Panc1 (cell line): ENCODE data around the gene KCNB1. TPM values are rescaled to one million over a fixed set of nuclear protein-coding genes. Genes with fewer than 3 reads are reported as not detected.
A peak's percentile ranks its signal among the peaks of the same experiment; 100 is the strongest.

Experiments used
- ATAC-seq: fragments of 200-7000 bp; cut with Tn5 transposase; 2 replicates; pipeline ENCODE4 v1.9.1; 2020; ENCODE audit warnings: mild to moderate bottlenecking, moderate library complexity
- BruUV-seq: library from RNA; stranded (reverse); fragments of 400-500 nt; replicated peaks from 2 replicates; lab custom pipeline; 2021; lab: Mats Ljungman, UMichigan
- CTCF ChIA-PET: fragments of 300-600 bp; sonication (Branson Sonifier 250); formaldehyde crosslinking; loops from one replicate; lab custom pipeline; 2022; ENCODE audit warnings: antibody characterized with exemption; lab: Charles Lee
- POLR2A ChIA-PET: fragments of 300-600 bp; sonication (Branson Sonifier 250); formaldehyde crosslinking; loops from one replicate; lab custom pipeline; 2022; ENCODE audit warnings: antibody characterized with exemption; lab: Charles Lee
- DNase-seq: peaks from one replicate; pipeline ENCODE4 v3.0.0-alpha.2; 2010; ENCODE audit warnings: low read depth, low spot score
- H3K27ac ChIP-seq: 2 replicates; pipeline ENCODE4 v1.5.1; 2011; ENCODE audit warnings: mild to moderate bottlenecking, low read length, inconsistent platforms
- H3K27me3 ChIP-seq: fragments of 200-500 bp; sonication (Bioruptor generic); 2 replicates; pipeline ENCODE4 v1.6.0; 2014; ENCODE audit warnings: low read length, inconsistent platforms; ENCODE audit not compliant: control insufficient read depth, insufficient read depth
- H3K36me3 ChIP-seq: fragments of 200-500 bp; sonication (Bioruptor generic); 2 replicates; pipeline ENCODE4 v1.5.1; 2014; ENCODE audit warnings: inconsistent platforms, mild to moderate bottlenecking, low read length, moderate library complexity; ENCODE audit not compliant: control insufficient read depth, insufficient read depth
- H3K4me1 ChIP-seq: 2 replicates; pipeline ENCODE4 v1.5.1; 2011; ENCODE audit warnings: inconsistent platforms, mild to moderate bottlenecking, low read length, moderate library complexity; ENCODE audit not compliant: control insufficient read depth, insufficient read depth
- H3K4me3 ChIP-seq, 2 experiments: 2 replicates each; pipeline ENCODE4 v1.5.1; 2011 to 2012; ENCODE audit warnings: low read depth in 2 of 2, low read length in 2 of 2, mild to moderate bottlenecking in 2 of 2, inconsistent platforms in 1 of 2, moderate library complexity in 1 of 2
- H3K9me3 ChIP-seq: fragments of 200-500 bp; sonication (Bioruptor generic); 2 replicates; pipeline ENCODE4 v1.5.1; 2014; ENCODE audit warnings: low read depth, mild to moderate bottlenecking, inconsistent platforms, low read length, moderate library complexity; ENCODE audit not compliant: control insufficient read depth, insufficient read depth
- POLR2AphosphoS5 ChIP-seq: IDR thresholded peaks from 2 replicates; pipeline ENCODE4 v1.6.1; 2012; ENCODE audit warnings: mild to moderate bottlenecking, low read depth, low read length, moderate library complexity
- SIN3A ChIP-seq: IDR thresholded peaks from 2 replicates; pipeline ENCODE4 v1.6.1; 2012; ENCODE audit warnings: low read depth, mild to moderate bottlenecking, low read length, moderate library complexity, borderline replicate concordance; ENCODE audit not compliant: insufficient read depth
- TCF7L2 ChIP-seq: IDR thresholded peaks from 2 replicates; pipeline ENCODE4 v1.6.1; 2011; ENCODE audit warnings: mild to moderate bottlenecking, low read depth, low read length, inconsistent platforms
- in situ Hi-C: cut with HindIII; loops from 2 replicates; pipeline ENCODE4 v1.10.0; 2016; ENCODE audit warnings: low sequenced_read_pairs, low pct_unique_long_range_greater_than_20kb
- intact Hi-C: fragments of 100-400 bp; cut with micrococcal nuclease; formaldehyde crosslinking; loops from one replicate; pipeline ENCODE4 v1.10.0; 2022; ENCODE audit not compliant: unreplicated experiment
- total RNA-seq: library from RNA; stranded (reverse); gene quantifications from one replicate; pipeline ENCODE4 v1.2.1, GENCODE V29; 2021; ENCODE audit not compliant: unreplicated experiment
- TF ChIP-seq, protein P1 (sequence below): fragments of 450-650 bp; IDR thresholded peaks from 2 replicates; pipeline ENCODE4 v1.5.1; 2017; ENCODE audit warnings: mild to moderate bottlenecking
- TF ChIP-seq, protein P2 (sequence below), 2 experiments: IDR thresholded peaks; 2 replicates each; pipeline ENCODE4 v1.6.1; 2011 to 2012; ENCODE audit warnings: low read depth in 2 of 2, control low read depth in 1 of 2, low read length in 1 of 2, mild to moderate bottlenecking in 1 of 2, moderate library complexity in 1 of 2; ENCODE audit not compliant: insufficient read depth in 1 of 2

Gene KCNB1
- total RNA-seq, 1 experiment from 2014 or later = 11.1 TPM

DNA sequence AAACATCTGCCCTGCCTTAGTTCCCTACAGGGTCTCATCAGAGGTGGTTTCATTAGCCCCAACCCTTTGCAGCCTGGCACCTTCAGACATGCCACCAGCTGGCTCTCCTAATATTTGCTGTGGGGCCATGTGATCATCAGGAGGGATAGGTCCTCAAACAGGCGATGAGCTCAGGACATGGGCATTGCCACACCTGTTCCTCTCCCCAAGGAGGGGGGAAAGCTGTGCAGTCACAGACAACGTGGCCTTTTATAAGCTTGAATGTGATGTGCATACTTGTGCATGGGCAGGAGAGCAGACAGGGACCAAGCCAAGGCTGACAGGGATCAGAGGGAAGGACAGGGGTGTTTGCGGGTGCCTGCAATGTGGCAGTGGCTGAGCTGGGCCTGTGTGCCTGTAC is 125.8 kb downstream of the KCNB1 start:
- H3K9me3 ChIP-seq = no peaks in the 10 kb centered on the region
- H3K4me1 ChIP-seq = no peaks in the 10 kb centered on the region
- intact Hi-C loops (no loop called here), in situ Hi-C loops (no loop called here)
- CTCF ChIA-PET = interaction anchor here (0.5 kb wide), 1 partner anchor 177 kb away, joined by 3 read pairs; no protein-coding TSS in a partner anchor
- DNase-seq (no peak), ATAC-seq (0 out of 2 replicates have a peak, but pooled peaks have one; percentile 34)
- no TSS peak for BruUV-seq
- peak overlapping the region; percentile 12; the same call in 1 of the 2 replicates for H3K27ac ChIP-seq
- no peak overlapping the region for H3K4me3 ChIP-seq
- no peaks in the 10 kb centered on the region for H3K36me3 ChIP-seq
- TF ChIP-seq TCF7L2 (no peak), SIN3A (no peak), POLR2AphosphoS5 (no peak)
- TF ChIP-seq, protein P1, sequence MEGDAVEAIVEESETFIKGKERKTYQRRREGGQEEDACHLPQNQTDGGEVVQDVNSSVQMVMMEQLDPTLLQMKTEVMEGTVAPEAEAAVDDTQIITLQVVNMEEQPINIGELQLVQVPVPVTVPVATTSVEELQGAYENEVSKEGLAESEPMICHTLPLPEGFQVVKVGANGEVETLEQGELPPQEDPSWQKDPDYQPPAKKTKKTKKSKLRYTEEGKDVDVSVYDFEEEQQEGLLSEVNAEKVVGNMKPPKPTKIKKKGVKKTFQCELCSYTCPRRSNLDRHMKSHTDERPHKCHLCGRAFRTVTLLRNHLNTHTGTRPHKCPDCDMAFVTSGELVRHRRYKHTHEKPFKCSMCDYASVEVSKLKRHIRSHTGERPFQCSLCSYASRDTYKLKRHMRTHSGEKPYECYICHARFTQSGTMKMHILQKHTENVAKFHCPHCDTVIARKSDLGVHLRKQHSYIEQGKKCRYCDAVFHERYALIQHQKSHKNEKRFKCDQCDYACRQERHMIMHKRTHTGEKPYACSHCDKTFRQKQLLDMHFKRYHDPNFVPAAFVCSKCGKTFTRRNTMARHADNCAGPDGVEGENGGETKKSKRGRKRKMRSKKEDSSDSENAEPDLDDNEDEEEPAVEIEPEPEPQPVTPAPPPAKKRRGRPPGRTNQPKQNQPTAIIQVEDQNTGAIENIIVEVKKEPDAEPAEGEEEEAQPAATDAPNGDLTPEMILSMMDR = no peak
- TF ChIP-seq, protein P2, sequence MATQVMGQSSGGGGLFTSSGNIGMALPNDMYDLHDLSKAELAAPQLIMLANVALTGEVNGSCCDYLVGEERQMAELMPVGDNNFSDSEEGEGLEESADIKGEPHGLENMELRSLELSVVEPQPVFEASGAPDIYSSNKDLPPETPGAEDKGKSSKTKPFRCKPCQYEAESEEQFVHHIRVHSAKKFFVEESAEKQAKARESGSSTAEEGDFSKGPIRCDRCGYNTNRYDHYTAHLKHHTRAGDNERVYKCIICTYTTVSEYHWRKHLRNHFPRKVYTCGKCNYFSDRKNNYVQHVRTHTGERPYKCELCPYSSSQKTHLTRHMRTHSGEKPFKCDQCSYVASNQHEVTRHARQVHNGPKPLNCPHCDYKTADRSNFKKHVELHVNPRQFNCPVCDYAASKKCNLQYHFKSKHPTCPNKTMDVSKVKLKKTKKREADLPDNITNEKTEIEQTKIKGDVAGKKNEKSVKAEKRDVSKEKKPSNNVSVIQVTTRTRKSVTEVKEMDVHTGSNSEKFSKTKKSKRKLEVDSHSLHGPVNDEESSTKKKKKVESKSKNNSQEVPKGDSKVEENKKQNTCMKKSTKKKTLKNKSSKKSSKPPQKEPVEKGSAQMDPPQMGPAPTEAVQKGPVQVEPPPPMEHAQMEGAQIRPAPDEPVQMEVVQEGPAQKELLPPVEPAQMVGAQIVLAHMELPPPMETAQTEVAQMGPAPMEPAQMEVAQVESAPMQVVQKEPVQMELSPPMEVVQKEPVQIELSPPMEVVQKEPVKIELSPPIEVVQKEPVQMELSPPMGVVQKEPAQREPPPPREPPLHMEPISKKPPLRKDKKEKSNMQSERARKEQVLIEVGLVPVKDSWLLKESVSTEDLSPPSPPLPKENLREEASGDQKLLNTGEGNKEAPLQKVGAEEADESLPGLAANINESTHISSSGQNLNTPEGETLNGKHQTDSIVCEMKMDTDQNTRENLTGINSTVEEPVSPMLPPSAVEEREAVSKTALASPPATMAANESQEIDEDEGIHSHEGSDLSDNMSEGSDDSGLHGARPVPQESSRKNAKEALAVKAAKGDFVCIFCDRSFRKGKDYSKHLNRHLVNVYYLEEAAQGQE (IDR thresholded peaks at IDR 0.05; ENCODE audit: insufficient read depth in 1 of 2, low read depth in 2 of 2, low read length in 1 of 2) = no peak
- H3K27me3 ChIP-seq = no peaks in the 10 kb centered on the region
- POLR2A ChIA-PET = no interaction called here

DNA sequence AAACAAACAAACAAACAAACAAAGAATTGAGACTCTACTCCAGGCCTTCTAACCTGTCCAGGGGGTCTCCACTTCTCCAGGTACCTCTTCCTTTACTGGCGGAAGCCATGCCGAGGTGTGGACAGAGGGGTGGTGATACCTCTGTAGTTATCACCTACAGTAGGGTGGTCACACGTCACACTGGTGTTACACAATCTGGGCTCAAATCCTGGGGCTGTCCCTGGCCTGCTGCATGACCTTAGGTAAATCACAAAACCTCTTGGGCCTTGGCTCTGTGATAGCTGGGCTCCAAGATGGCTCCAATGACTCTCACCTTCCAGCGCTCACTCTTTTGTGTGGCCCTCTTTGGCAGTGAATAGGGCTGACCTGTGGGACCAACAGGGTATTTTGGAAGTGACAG is 127.8 kb downstream of the KCNB1 start:
- Histone ChIP-seq H3K36me3 (no peaks in the 10 kb centered on the region), H3K27ac (no peak overlapping the region), H3K9me3 (no peaks in the 10 kb centered on the region), H3K27me3 (no peaks in the 10 kb centered on the region), H3K4me1 (no peaks in the 10 kb centered on the region), H3K4me3 (no peak overlapping the region)
- ATAC-seq (no peak), DNase-seq (no peak)
- in situ Hi-C loops (no loop called here), intact Hi-C loops (no loop called here)
- ChIA-PET CTCF (no interaction called here), POLR2A (no interaction called here)
- BruUV-seq = no TSS peak
- no peak for TF ChIP-seq SIN3A
- TF ChIP-seq, protein P2 (IDR thresholded peaks at IDR 0.05; ENCODE audit: insufficient read depth in 1 of 2, low read depth in 2 of 2, low read length in 1 of 2) = no peak
- TF ChIP-seq TCF7L2 = no peak
- TF ChIP-seq, protein P1 = no peak
- no peak for TF ChIP-seq POLR2AphosphoS5
